ENCODE measurements around the gene TCFL5.

TCFL5 gene

DNA sequence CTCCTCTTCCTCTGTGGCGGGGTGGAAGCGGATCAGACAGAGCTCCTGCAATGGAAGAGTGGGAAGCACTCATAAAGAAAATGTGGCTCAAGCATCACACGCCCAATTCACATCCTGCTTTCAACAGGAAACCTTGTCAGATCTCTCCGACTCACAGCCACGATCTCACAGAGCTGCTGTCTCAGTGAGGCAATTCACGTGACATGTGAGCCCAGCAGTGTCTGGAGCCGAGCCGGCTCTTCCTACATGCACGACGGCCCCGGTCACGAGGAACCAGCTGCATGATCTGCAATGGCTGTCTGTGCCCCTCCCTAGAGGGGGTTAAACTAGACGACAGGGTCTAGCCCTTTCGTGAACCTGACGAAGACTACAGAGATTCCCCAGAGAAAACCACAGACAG is 29.5 kb upstream of the TCFL5 start:
- peaks cover 3% of the 10 kb centered on the region; the same call in 1 of the 2 replicates for H3K4me1 ChIP-seq (ENCODE audit: control insufficient read depth, insufficient read depth, low read length)
- no peak for TF ChIP-seq ZFP69B (tag by site-specific recombination; IDR thresholded peaks at IDR 0.05)
- TF ChIP-seq, protein P1, sequence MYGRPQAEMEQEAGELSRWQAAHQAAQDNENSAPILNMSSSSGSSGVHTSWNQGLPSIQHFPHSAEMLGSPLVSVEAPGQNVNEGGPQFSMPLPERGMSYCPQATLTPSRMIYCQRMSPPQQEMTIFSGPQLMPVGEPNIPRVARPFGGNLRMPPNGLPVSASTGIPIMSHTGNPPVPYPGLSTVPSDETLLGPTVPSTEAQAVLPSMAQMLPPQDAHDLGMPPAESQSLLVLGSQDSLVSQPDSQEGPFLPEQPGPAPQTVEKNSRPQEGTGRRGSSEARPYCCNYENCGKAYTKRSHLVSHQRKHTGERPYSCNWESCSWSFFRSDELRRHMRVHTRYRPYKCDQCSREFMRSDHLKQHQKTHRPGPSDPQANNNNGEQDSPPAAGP (tag by site-specific recombination; IDR thresholded peaks at IDR 0.05): no peak
- no peak for TF ChIP-seq ZNF701 (tag by site-specific recombination; IDR thresholded peaks at IDR 0.05)
- TF ChIP-seq, protein P2, sequence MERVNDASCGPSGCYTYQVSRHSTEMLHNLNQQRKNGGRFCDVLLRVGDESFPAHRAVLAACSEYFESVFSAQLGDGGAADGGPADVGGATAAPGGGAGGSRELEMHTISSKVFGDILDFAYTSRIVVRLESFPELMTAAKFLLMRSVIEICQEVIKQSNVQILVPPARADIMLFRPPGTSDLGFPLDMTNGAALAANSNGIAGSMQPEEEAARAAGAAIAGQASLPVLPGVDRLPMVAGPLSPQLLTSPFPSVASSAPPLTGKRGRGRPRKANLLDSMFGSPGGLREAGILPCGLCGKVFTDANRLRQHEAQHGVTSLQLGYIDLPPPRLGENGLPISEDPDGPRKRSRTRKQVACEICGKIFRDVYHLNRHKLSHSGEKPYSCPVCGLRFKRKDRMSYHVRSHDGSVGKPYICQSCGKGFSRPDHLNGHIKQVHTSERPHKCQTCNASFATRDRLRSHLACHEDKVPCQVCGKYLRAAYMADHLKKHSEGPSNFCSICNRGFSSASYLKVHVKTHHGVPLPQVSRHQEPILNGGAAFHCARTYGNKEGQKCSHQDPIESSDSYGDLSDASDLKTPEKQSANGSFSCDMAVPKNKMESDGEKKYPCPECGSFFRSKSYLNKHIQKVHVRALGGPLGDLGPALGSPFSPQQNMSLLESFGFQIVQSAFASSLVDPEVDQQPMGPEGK (tag by site-specific recombination; IDR thresholded peaks at IDR 0.05): no peak
- TF ChIP-seq ZNF837 (tag by site-specific recombination; IDR thresholded peaks at IDR 0.05): no peak
- no peak for TF ChIP-seq ZNF391 (tag by site-specific recombination; IDR thresholded peaks at IDR 0.05; ENCODE audit: borderline replicate concordance, low read depth)
- TF ChIP-seq WT1 (tag by site-specific recombination; IDR thresholded peaks at IDR 0.05): no peak
- TF ChIP-seq, protein P3, sequence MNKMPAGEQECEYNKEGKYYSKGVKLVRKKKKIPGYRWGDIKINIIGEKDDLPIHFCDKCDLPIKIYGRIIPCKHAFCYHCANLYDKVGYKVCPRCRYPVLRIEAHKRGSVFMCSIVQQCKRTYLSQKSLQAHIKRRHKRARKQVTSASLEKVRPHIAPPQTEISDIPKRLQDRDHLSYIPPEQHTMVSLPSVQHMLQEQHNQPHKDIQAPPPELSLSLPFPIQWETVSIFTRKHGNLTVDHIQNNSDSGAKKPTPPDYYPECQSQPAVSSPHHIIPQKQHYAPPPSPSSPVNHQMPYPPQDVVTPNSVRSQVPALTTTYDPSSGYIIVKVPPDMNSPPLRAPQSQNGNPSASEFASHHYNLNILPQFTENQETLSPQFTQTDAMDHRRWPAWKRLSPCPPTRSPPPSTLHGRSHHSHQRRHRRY (tag by site-specific recombination; IDR thresholded peaks at IDR 0.05): no peak
- no peak for TF ChIP-seq ZNF175 (tag by site-specific recombination; IDR thresholded peaks at IDR 0.05)
- H3K4me3 ChIP-seq (ENCODE audit: low read depth, low read length): no peak overlapping the region
- no peaks in the 10 kb centered on the region for H3K9me3 ChIP-seq (ENCODE audit: control insufficient read depth, insufficient read depth, low read depth, low read length)
- H3K27ac ChIP-seq (ENCODE audit: extremely low read depth, low read depth, low read length): no peak overlapping the region
- POLR2A ChIA-PET: no interaction called here
- peaks cover 9 to 100% of the 10 kb centered on the region in 2 experiments; a peak in 2 of 3 replicates for H3K36me3 ChIP-seq (ENCODE audit: control insufficient read depth in 2 of 2, insufficient read depth in 1 of 2, low read length in 2 of 2)
- CTCF ChIA-PET: interaction anchor here (0.6 to 2.0 kb wide), 5 partner anchors 8 to 57 kb away, joined by 3 to 7 read pairs (median 4); no protein-coding TSS in a partner anchor

DNA sequence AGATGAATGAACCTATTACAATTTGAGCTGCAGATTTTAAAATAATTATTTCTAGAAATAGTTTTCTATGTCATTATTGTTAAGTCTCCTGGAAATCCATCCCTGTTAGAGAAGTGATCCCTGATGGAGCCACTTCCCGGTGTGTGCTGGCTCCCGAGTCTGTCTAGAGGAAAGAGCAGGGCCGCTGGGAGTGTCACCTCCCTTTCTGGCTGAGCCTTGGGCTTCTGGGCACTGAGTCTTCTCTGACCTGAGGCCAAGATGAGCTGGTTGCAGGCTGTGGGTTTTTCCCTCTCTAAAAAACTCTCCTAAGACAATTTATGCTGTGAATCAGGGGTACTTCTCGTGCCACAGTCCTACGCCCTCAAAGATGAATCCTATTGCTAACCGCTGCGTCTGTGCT is 28.8 kb upstream of the TCFL5 start:
- no peak overlapping the region for H3K4me3 ChIP-seq (ENCODE audit: low read depth, low read length)
- TF ChIP-seq ZNF621 (tag by site-specific recombination; IDR thresholded peaks at IDR 0.05) (no peak), ZNF664 (tag by site-specific recombination; IDR thresholded peaks at IDR 0.05) (no peak), ZNF2 (tag by site-specific recombination; IDR thresholded peaks at IDR 0.05) (no peak), ZNF221 (tag by site-specific recombination; IDR thresholded peaks at IDR 0.05; ENCODE audit: borderline replicate concordance) (no peak), HOXD13 (CRISPR knock-in tag; IDR thresholded peaks at IDR 0.05; ENCODE audit: borderline replicate concordance) (no peak), ZNF354C (tag by site-specific recombination; IDR thresholded peaks at IDR 0.05; ENCODE audit: borderline replicate concordance, low read depth) (no peak), ZNF239 (tag by site-specific recombination; IDR thresholded peaks at IDR 0.05) (no peak), YY1 (tag by site-specific recombination; IDR thresholded peaks at IDR 0.05) (no peak), ZNF530 (tag by site-specific recombination; IDR thresholded peaks at IDR 0.05; ENCODE audit: low read depth) (no peak)
- TF ChIP-seq, protein P4, sequence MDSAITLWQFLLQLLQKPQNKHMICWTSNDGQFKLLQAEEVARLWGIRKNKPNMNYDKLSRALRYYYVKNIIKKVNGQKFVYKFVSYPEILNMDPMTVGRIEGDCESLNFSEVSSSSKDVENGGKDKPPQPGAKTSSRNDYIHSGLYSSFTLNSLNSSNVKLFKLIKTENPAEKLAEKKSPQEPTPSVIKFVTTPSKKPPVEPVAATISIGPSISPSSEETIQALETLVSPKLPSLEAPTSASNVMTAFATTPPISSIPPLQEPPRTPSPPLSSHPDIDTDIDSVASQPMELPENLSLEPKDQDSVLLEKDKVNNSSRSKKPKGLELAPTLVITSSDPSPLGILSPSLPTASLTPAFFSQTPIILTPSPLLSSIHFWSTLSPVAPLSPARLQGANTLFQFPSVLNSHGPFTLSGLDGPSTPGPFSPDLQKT (IDR thresholded peaks at IDR 0.05; ENCODE audit: borderline replicate concordance, low read depth, low read length): no peak
- TF ChIP-seq, protein P5, sequence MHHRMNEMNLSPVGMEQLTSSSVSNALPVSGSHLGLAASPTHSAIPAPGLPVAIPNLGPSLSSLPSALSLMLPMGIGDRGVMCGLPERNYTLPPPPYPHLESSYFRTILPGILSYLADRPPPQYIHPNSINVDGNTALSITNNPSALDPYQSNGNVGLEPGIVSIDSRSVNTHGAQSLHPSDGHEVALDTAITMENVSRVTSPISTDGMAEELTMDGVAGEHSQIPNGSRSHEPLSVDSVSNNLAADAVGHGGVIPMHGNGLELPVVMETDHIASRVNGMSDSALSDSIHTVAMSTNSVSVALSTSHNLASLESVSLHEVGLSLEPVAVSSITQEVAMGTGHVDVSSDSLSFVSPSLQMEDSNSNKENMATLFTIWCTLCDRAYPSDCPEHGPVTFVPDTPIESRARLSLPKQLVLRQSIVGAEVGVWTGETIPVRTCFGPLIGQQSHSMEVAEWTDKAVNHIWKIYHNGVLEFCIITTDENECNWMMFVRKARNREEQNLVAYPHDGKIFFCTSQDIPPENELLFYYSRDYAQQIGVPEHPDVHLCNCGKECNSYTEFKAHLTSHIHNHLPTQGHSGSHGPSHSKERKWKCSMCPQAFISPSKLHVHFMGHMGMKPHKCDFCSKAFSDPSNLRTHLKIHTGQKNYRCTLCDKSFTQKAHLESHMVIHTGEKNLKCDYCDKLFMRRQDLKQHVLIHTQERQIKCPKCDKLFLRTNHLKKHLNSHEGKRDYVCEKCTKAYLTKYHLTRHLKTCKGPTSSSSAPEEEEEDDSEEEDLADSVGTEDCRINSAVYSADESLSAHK (tag by site-specific recombination; IDR thresholded peaks at IDR 0.05): no peak
- TF ChIP-seq, protein P6, sequence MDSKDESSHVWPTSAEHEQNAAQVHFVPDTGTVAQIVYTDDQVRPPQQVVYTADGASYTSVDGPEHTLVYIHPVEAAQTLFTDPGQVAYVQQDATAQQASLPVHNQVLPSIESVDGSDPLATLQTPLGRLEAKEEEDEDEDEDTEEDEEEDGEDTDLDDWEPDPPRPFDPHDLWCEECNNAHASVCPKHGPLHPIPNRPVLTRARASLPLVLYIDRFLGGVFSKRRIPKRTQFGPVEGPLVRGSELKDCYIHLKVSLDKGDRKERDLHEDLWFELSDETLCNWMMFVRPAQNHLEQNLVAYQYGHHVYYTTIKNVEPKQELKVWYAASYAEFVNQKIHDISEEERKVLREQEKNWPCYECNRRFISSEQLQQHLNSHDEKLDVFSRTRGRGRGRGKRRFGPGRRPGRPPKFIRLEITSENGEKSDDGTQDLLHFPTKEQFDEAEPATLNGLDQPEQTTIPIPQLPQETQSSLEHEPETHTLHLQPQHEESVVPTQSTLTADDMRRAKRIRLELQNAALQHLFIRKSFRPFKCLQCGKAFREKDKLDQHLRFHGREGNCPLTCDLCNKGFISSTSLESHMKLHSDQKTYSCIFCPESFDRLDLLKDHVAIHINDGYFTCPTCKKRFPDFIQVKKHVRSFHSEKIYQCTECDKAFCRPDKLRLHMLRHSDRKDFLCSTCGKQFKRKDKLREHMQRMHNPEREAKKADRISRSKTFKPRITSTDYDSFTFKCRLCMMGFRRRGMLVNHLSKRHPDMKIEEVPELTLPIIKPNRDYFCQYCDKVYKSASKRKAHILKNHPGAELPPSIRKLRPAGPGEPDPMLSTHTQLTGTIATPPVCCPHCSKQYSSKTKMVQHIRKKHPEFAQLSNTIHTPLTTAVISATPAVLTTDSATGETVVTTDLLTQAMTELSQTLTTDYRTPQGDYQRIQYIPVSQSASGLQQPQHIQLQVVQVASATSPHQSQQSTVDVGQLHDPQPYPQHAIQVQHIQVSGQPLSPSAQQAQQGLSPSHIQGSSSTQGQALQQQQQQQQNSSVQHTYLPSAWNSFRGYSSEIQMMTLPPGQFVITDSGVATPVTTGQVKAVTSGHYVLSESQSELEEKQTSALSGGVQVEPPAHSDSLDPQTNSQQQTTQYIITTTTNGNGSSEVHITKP (tag by site-specific recombination; IDR thresholded peaks at IDR 0.05): no peak
- ChIA-PET CTCF (interaction anchor here (0.7 to 2.0 kb wide), 3 partner anchors 9 to 68 kb away, joined by 3 to 7 read pairs (median 4); no protein-coding TSS in a partner anchor), POLR2A (interaction anchor here (1.0 kb wide), 1 partner anchor 46 kb away, joined by 3 read pairs; no protein-coding TSS in a partner anchor)
- no peak overlapping the region for H3K27ac ChIP-seq (ENCODE audit: extremely low read depth, low read depth, low read length)
- peaks cover 9 to 100% of the 10 kb centered on the region in 2 experiments; a peak in 2 of 3 replicates for H3K36me3 ChIP-seq (ENCODE audit: control insufficient read depth in 2 of 2, insufficient read depth in 1 of 2, low read length in 2 of 2)
- peaks cover 3% of the 10 kb centered on the region; the same call in 1 of the 2 replicates for H3K4me1 ChIP-seq (ENCODE audit: control insufficient read depth, insufficient read depth, low read length)
- H3K9me3 ChIP-seq (ENCODE audit: control insufficient read depth, insufficient read depth, low read depth, low read length): no peaks in the 10 kb centered on the region
